OCI-LY3 (cell line): Measurements from ENCODE around the gene STON2.
"Not testable (repeated sequence)": the region's sequence is repeated elsewhere in the genome, so short reads cannot be mapped to it uniquely, and the experiment has no call there.

Experiments used
- H2AFZ ChIP-seq: fragments of 200-600, 300-600 bp; shearing (Covaris generic); 2 replicates; pipeline ENCODE4 v1.6.0; 2014; ENCODE audit warnings: antibody characterized with exemption, low read depth, low read length
- H3K27ac ChIP-seq: fragments of 200-600, 300-600 bp; sonication (generic); 2 replicates; pipeline ENCODE4 v1.5.1; 2014; ENCODE audit warnings: mild to moderate bottlenecking, low read length, moderate library complexity, mixed read lengths
- H3K27me3 ChIP-seq: fragments of 200-600, 300-600 bp; sonication (generic); 2 replicates; pipeline ENCODE4 v1.6.1; 2014; ENCODE audit warnings: low read depth, low read length, mixed read lengths
- H3K36me3 ChIP-seq: fragments of 200-600, 300-600 bp; sonication (generic); replicated peaks from 2 replicates; pipeline ENCODE3; 2014; ENCODE audit warnings: low read depth, low read length, mixed read lengths
- H3K4me1 ChIP-seq: fragments of 300-600, 200-600 bp; sonication (generic); 2 replicates; pipeline ENCODE4 v1.6.1; 2014; ENCODE audit warnings: low read length, mixed read lengths
- H3K4me2 ChIP-seq: fragments of 200-600, 300-600 bp; sonication (generic); 2 replicates; pipeline ENCODE4 v1.6.1; 2014; ENCODE audit warnings: low read length, mixed read lengths
- H3K4me3 ChIP-seq: fragments of 300-600, 200-600 bp; sonication (generic); 2 replicates; pipeline ENCODE4 v1.5.1; 2014; ENCODE audit warnings: antibody characterized with exemption, mild to moderate bottlenecking, low read length, moderate library complexity
- H3K79me2 ChIP-seq: fragments of 300-600, 200-600 bp; shearing (Covaris generic); 2 replicates; pipeline ENCODE4 v1.6.1; 2014; ENCODE audit warnings: mild to moderate bottlenecking, low read length, mixed read lengths
- H3K9ac ChIP-seq: fragments of 300-600, 200-600 bp; shearing (Covaris generic); 2 replicates; pipeline ENCODE4 v1.6.0; 2014; ENCODE audit warnings: mild to moderate bottlenecking, low read length, moderate library complexity
- H3K9me3 ChIP-seq: fragments of 200-600, 300-600 bp; shearing (Covaris generic); 2 replicates; pipeline ENCODE4 v1.6.1; 2014; ENCODE audit warnings: low read length, mixed read lengths; ENCODE audit not compliant: insufficient read depth
- H4K20me1 ChIP-seq: fragments of 200-600, 300-600 bp; sonication (generic); 2 replicates; pipeline ENCODE4 v1.6.1; 2016; ENCODE audit warnings: low read length, mixed read lengths; ENCODE audit not compliant: insufficient read depth
- CTCF ChIP-seq: fragments of 200-600, 300-600 bp; sonication (generic); IDR thresholded peaks from 2 replicates; pipeline ENCODE4 v1.5.1; 2014; ENCODE audit warnings: antibody characterized with exemption, low read length, low read depth
- EZH2phosphoT487 ChIP-seq: fragments of 200-600 bp; shearing (Covaris generic); IDR thresholded peaks from 2 replicates; pipeline ENCODE4 v1.6.1; 2018; ENCODE audit warnings: antibody characterized with exemption, mixed run types, low read depth

STON2 gene

GRCh38 chr14:81243499-81243898 lies 156.6 kb downstream of the STON2 start:
- Histone ChIP-seq H3K36me3 (no peaks in the 10 kb centered on the region), H3K27me3 (peaks cover 5% of the 10 kb centered on the region; the same call in 1 of the 2 replicates), H4K20me1 (no peaks in the 10 kb centered on the region), H3K4me3 (no peak overlapping the region), H3K4me1 (no peaks in the 10 kb centered on the region), H2AFZ (no peak overlapping the region), H3K9ac (no peak overlapping the region), H3K4me2 (no peak overlapping the region), H3K9me3 (peaks cover 4% of the 10 kb centered on the region; the same call in 1 of the 2 replicates), H3K27ac (no peak overlapping the region), H3K79me2 (no peaks in the 10 kb centered on the region)
- TF ChIP-seq CTCF, result no peak

- H3K79me2 ChIP-seq, H3K9me3 ChIP-seq, H3K27me3 ChIP-seq, H3K4me1 ChIP-seq, H3K4me2 ChIP-seq, H3K9ac ChIP-seq, H4K20me1 ChIP-seq, H3K4me3 ChIP-seq, H3K27ac ChIP-seq, H3K36me3 ChIP-seq, H2AFZ ChIP-seq: not testable (repeated sequence)
Observed at GRCh38 chr14:81236849-81237248, 163.3 kb downstream of the STON2 start.

DNA sequence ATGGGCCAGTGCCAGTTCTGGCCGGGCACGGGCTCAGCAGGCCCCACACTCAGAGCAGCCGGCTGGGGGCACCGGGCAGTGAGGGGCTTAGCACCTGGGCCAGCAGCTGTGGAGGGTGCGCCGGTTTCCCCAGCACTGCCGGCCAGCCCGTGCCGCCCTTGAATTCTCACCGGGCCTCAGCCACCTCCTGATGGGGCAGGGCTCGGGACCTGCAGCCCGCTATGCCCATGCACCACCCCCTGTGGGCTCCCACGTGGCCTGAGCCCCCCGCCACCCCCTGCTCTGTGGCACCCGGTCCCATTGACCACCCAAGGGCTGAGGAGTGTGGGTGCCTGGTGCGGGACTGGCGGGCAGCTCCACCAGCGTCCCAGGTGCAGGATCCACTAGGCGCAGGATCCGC lies 164.0 kb downstream of the STON2 start:
- Histone ChIP-seq H3K27ac (no peak overlapping the region), H3K9me3 (no peaks in the 10 kb centered on the region), H3K4me3 (no peak overlapping the region), H3K79me2 (no peaks in the 10 kb centered on the region), H4K20me1 (no peaks in the 10 kb centered on the region), H3K36me3 (no peaks in the 10 kb centered on the region), H3K27me3 (peaks cover 5% of the 10 kb centered on the region; the same call in 1 of the 2 replicates), H3K9ac (no peak overlapping the region), H2AFZ (no peak overlapping the region), H3K4me1 (no peaks in the 10 kb centered on the region), H3K4me2 (no peak overlapping the region)
- TF ChIP-seq CTCF (no peak), EZH2phosphoT487 (no peak)

DNA sequence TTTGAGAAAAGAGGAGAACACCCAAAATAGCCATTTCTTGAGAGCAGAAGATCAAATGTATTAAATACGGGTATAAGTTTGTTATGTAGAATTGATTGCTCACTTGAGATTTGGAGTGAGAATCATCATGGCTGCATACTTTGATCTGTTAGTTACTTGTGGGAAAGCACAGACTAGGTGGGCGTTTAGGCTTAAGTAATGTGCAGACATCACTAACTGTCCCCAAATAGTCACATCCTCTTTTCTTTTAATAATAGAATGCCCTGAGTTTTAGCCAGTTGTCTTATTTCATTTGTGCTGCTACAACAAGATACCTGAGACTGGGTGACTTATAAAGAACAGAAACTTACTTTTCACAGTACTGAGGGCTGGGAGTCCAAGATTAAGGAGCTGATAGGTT lies 165.0 kb downstream of the STON2 start:
- Histone ChIP-seq H3K79me2 (no peaks in the 10 kb centered on the region), H3K27ac (no peak overlapping the region)
- TF ChIP-seq CTCF (no peak), EZH2phosphoT487 (no peak)

GRCh38 chr14:81234278-81234677 lies 165.8 kb downstream of the STON2 start:
- no peak overlapping the region for H3K9ac ChIP-seq
- H3K27me3 ChIP-seq, result no peaks in the 10 kb centered on the region
- no peak overlapping the region for H2AFZ ChIP-seq
- TF ChIP-seq CTCF (no peak), EZH2phosphoT487 (no peak)
- H3K79me2 ChIP-seq, result no peaks in the 10 kb centered on the region
- no peaks in the 10 kb centered on the region for H3K9me3 ChIP-seq
- H4K20me1 ChIP-seq, result no peaks in the 10 kb centered on the region
- no peak overlapping the region for H3K4me3 ChIP-seq
- H3K4me1 ChIP-seq, result no peaks in the 10 kb centered on the region
- H3K27ac ChIP-seq, result no peak overlapping the region
- no peak overlapping the region for H3K4me2 ChIP-seq
- no peaks in the 10 kb centered on the region for H3K36me3 ChIP-seq

More for the DNA sequence above, 165.0 kb downstream of the STON2 start:
- H3K9me3 ChIP-seq, result no peaks in the 10 kb centered on the region
- no peak overlapping the region for H3K4me2 ChIP-seq
- H3K27me3 ChIP-seq, result no peaks in the 10 kb centered on the region
- no peaks in the 10 kb centered on the region for H4K20me1 ChIP-seq
- no peaks in the 10 kb centered on the region for H3K36me3 ChIP-seq
- no peaks in the 10 kb centered on the region for H3K4me1 ChIP-seq
- no peak overlapping the region for H2AFZ ChIP-seq
- no peak overlapping the region for H3K4me3 ChIP-seq
- no peak overlapping the region for H3K9ac ChIP-seq
